GM21717 (cell line): Measurements from ENCODE around the gene TAF4.
"Not testable (repeated sequence)": the region's sequence is repeated elsewhere in the genome, so short reads cannot be mapped to it uniquely, and the experiment has no call there.

ENCODE experiments used
- ATAC-seq: cut with Tn5 transposase; IDR thresholded peaks from one replicate; pipeline ENCODE4 v1.9.1; 2021; ENCODE audit warnings: mild to moderate bottlenecking, moderate library complexity; ENCODE audit not compliant: unreplicated experiment

TAF4 gene

GRCh38 chr20:62065674-62066338, at the start of gene TAF4:
Gene TAF4 (minus strand): TSS chr20:62065881. CDS start chr20:62065810, 71 bp downstream.
- peak; percentile 63 for ATAC-seq

- ATAC-seq = no peak
These were observed 49.2 kb upstream of the TAF4 start for GRCh38 chr20:62114894-62115293.

GRCh38 chr20:62112368-62112767, 46.7 kb upstream of the TAF4 start:
- no peak for ATAC-seq

- no peak for ATAC-seq
These were observed 45.5 kb upstream of the TAF4 start for GRCh38 chr20:62111148-62111547.

GRCh38 chr20:62105592-62105991, 39.9 kb upstream of the TAF4 start:
- no peak for ATAC-seq

GRCh38 chr20:62104791-62105345, 39.2 kb upstream of the TAF4 start:
- ATAC-seq = no peak

- no peak for ATAC-seq
These were observed 38.6 kb upstream of the TAF4 start for GRCh38 chr20:62104234-62104789.

- ATAC-seq = no peak
These were observed 38.0 kb upstream of the TAF4 start for GRCh38 chr20:62103508-62104233.

GRCh38 chr20:62101078-62101477, 35.4 kb upstream of the TAF4 start:
- ATAC-seq = no peak

- no peak for ATAC-seq
These were observed 32.3 kb upstream of the TAF4 start for GRCh38 chr20:62097881-62098407.

GRCh38 chr20:62096421-62097380, 31.0 kb upstream of the TAF4 start:
- no peak for ATAC-seq

GRCh38 chr20:62089393-62089792, 23.7 kb upstream of the TAF4 start:
- no peak for ATAC-seq

- no peak for ATAC-seq
These were observed 22.8 kb upstream of the TAF4 start for GRCh38 chr20:62088258-62089127.

GRCh38 chr20:62087632-62088031, 22.0 kb upstream of the TAF4 start:
- ATAC-seq = no peak

- no peak for ATAC-seq
These were observed 21.5 kb upstream of the TAF4 start for GRCh38 chr20:62087227-62087626.

- ATAC-seq = no peak
These were observed 19.5 kb upstream of the TAF4 start for GRCh38 chr20:62085206-62085605.

- ATAC-seq = not testable (repeated sequence)
These were observed 18.5 kb upstream of the TAF4 start for GRCh38 chr20:62084224-62084623.

- no peak for ATAC-seq
These were observed 17.6 kb upstream of the TAF4 start for GRCh38 chr20:62083312-62083711.

- ATAC-seq = no peak
These were observed 14.7 kb upstream of the TAF4 start for GRCh38 chr20:62080249-62080990.
